WTC11 (cell line): ENCODE data around the gene ADI1. TPM values are rescaled to one million over a fixed set of nuclear protein-coding genes. Genes with fewer than 3 reads are reported as not detected.

Experiments
- ATAC-seq: fragments of 200-7000 bp; cut with Tn5 transposase; 2 replicates; pipeline ENCODE4 v1.10.0; 2021; ENCODE audit warnings: mild to moderate bottlenecking, moderate library complexity
- CTCF ChIA-PET: fragments of 300-600 bp; sonication (Branson Sonifier 250); formaldehyde crosslinking; loops from one replicate; lab custom pipeline; 2021; ENCODE audit warnings: antibody characterized with exemption; lab: Charles Lee
- POLR2A ChIA-PET: fragments of 350-600 bp; sonication (Branson Sonifier 250); formaldehyde crosslinking; loops from one replicate; lab custom pipeline; 2021; ENCODE audit warnings: antibody characterized with exemption; lab: Charles Lee
- DNase-seq: peaks from one replicate; pipeline ENCODE4 v3.0.0; 2021; ENCODE audit warnings: low spot score
- H3K27ac Mint-ChIP-seq: 2 replicates; pipeline ENCODE4 v1.8.0; 2021; ENCODE audit warnings: mixed read lengths
- H3K27me3 Mint-ChIP-seq: 2 replicates; pipeline ENCODE4 v1.8.0; 2021; ENCODE audit warnings: low read depth, mild to moderate bottlenecking, moderate library complexity, mixed read lengths
- H3K36me3 Mint-ChIP-seq: 2 replicates; pipeline ENCODE4 v1.8.0; 2021; ENCODE audit warnings: mixed read lengths
- H3K4me1 Mint-ChIP-seq: 2 replicates; pipeline ENCODE4 v1.8.0; 2022; ENCODE audit warnings: mixed read lengths
- H3K4me3 Mint-ChIP-seq: 2 replicates; pipeline ENCODE4 v1.8.0; 2021; ENCODE audit warnings: mild to moderate bottlenecking, moderate library complexity, mixed read lengths
- H3K9me3 Mint-ChIP-seq: 2 replicates; pipeline ENCODE4 v1.8.0; 2021; ENCODE audit warnings: mixed read lengths
- CREB1 ChIP-seq: sonication (generic); formaldehyde crosslinking; IDR thresholded peaks from 2 replicates; pipeline ENCODE4 v1.8.0; 2023; ENCODE audit warnings: mild to moderate bottlenecking, missing genetic modification reagents
- CREM ChIP-seq: sonication (generic); formaldehyde crosslinking; IDR thresholded peaks from 2 replicates; pipeline ENCODE4 v1.8.1; 2022; ENCODE audit warnings: mild to moderate bottlenecking, missing genetic modification reagents, moderate library complexity
- ELF4 ChIP-seq: sonication (generic); formaldehyde crosslinking; IDR thresholded peaks from 2 replicates; pipeline ENCODE4 v1.8.1; 2022; ENCODE audit warnings: low read depth, mild to moderate bottlenecking, moderate library complexity, missing genetic modification reagents
- ETV6 ChIP-seq: sonication (generic); formaldehyde crosslinking; IDR thresholded peaks from 2 replicates; pipeline ENCODE4 v1.8.1; 2022; ENCODE audit warnings: mild to moderate bottlenecking, missing genetic modification reagents
- MXD4 ChIP-seq: fragments of 250-450 bp; sonication (Bioruptor Pico); IDR thresholded peaks from 2 replicates; pipeline ENCODE4 v1.8.0; 2021; ENCODE audit warnings: mild to moderate bottlenecking, moderate library complexity, borderline replicate concordance
- NFATC4 ChIP-seq: fragments of 250-450 bp; sonication (Bioruptor Pico); IDR thresholded peaks from 2 replicates; pipeline ENCODE4 v1.9.0; 2021; ENCODE audit warnings: mild to moderate bottlenecking
- NFYB ChIP-seq: sonication (generic); formaldehyde crosslinking; conservative IDR thresholded peaks from 2 replicates; pipeline ENCODE4 v1.8.0; 2022; ENCODE audit warnings: low read depth, missing genetic modification reagents
- NR2C2 ChIP-seq: sonication (generic); formaldehyde crosslinking; IDR thresholded peaks from 2 replicates; pipeline ENCODE4 v1.8.0; 2022; ENCODE audit warnings: mild to moderate bottlenecking, missing genetic modification reagents
- NR3C1 ChIP-seq: sonication (generic); formaldehyde crosslinking; conservative IDR thresholded peaks from 2 replicates; pipeline ENCODE4 v1.8.1; 2023; ENCODE audit warnings: low read depth, mild to moderate bottlenecking, missing genetic modification reagents
- SMAD4 ChIP-seq: sonication (generic); formaldehyde crosslinking; IDR thresholded peaks from 2 replicates; pipeline ENCODE4 v1.8.0; 2022; ENCODE audit warnings: mild to moderate bottlenecking, missing genetic modification reagents
- TP53 ChIP-seq: sonication (generic); formaldehyde crosslinking; IDR thresholded peaks from 2 replicates; pipeline ENCODE4 v1.8.1; 2023; ENCODE audit warnings: mild to moderate bottlenecking, missing genetic modification reagents
- ZBTB21 ChIP-seq: sonication (generic); formaldehyde crosslinking; IDR thresholded peaks from 2 replicates; pipeline ENCODE4 v1.8.1; 2023; ENCODE audit warnings: mild to moderate bottlenecking, missing genetic modification reagents, borderline replicate concordance
- ZMAT4 ChIP-seq: fragments of 250-450 bp; sonication (Bioruptor Pico); IDR thresholded peaks from 2 replicates; pipeline ENCODE4 v1.9.0; 2021; ENCODE audit warnings: mild to moderate bottlenecking
- ZNF396 ChIP-seq: fragments of 250-450 bp; sonication (Bioruptor Pico); IDR thresholded peaks from 2 replicates; pipeline ENCODE4 v1.8.0; 2021; ENCODE audit warnings: mild to moderate bottlenecking, moderate library complexity, borderline replicate concordance
- ZNF532 ChIP-seq: fragments of 250-450 bp; sonication (Bioruptor Pico); IDR thresholded peaks from 2 replicates; pipeline ENCODE4 v1.9.0; 2021; ENCODE audit warnings: mild to moderate bottlenecking, borderline replicate concordance
- total RNA-seq: library from RNA; stranded (reverse); gene quantifications from 3 replicates; pipeline ENCODE4 v1.2.3, GENCODE V29; 2021
- TF ChIP-seq, protein P1 (sequence below): sonication (generic); formaldehyde crosslinking; conservative IDR thresholded peaks from 2 replicates; pipeline ENCODE4 v1.8.1; 2023; ENCODE audit warnings: mild to moderate bottlenecking, low read depth, missing genetic modification reagents, moderate library complexity
- TF ChIP-seq, protein P2 (sequence below): sonication (generic); formaldehyde crosslinking; IDR thresholded peaks from 2 replicates; pipeline ENCODE4 v1.8.0; 2022; ENCODE audit warnings: mild to moderate bottlenecking, missing genetic modification reagents
- TF ChIP-seq, protein P3 (sequence below): sonication (generic); formaldehyde crosslinking; IDR thresholded peaks from 2 replicates; pipeline ENCODE4 v1.8.1; 2022; ENCODE audit warnings: mild to moderate bottlenecking, moderate library complexity, missing genetic modification reagents
- TF ChIP-seq, protein P4 (sequence below): sonication (generic); formaldehyde crosslinking; IDR thresholded peaks from 2 replicates; pipeline ENCODE4 v1.8.1; 2022; ENCODE audit warnings: mild to moderate bottlenecking, missing genetic modification reagents, moderate library complexity, borderline replicate concordance

ADI1 gene
- total RNA-seq, 1 experiment from 2014 or later: 21.4 TPM

- TF ChIP-seq ELF4: no peak
- TF ChIP-seq NR3C1 (CRISPR knock-in tag): no peak
- POLR2A ChIA-PET: no interaction called here
- Mint-ChIP-seq H3K4me3 (no peak overlapping the region), H3K27me3 (no peaks in the 10 kb centered on the region; the same call in 1 of the 2 replicates), H3K36me3 (peaks cover 10% of the 10 kb centered on the region), H3K4me1 (peaks cover 26% of the 10 kb centered on the region), H3K9me3 (no peaks in the 10 kb centered on the region), H3K27ac (peak overlapping the region; percentile 32; the same call in 1 of the 2 replicates)
- ATAC-seq (no peak), DNase-seq (no peak)
- CTCF ChIA-PET: interaction anchor here (1.0 to 5.1 kb wide), 5 partner anchors 10 to 40 kb away, joined by 3 to 30 read pairs (median 5); no protein-coding TSS in a partner anchor
These were observed 56.0 kb downstream of the ADI1 start for GRCh38 chr2:3463186-3463835.

GRCh38 chr2:3462493-3463104 lies 56.7 kb downstream of the ADI1 start:
- H3K4me3 Mint-ChIP-seq: no peak overlapping the region
- H3K27me3 Mint-ChIP-seq: no peaks in the 10 kb centered on the region; the same call in 1 of the 2 replicates
- H3K9me3 Mint-ChIP-seq: no peaks in the 10 kb centered on the region
- DNase-seq (no peak), ATAC-seq (no peak)
- ChIA-PET POLR2A (no interaction called here), CTCF (interaction anchor here (0.7 to 5.1 kb wide), 8 partner anchors 8 to 190 kb away, joined by 3 to 30 read pairs (median 6); no protein-coding TSS in a partner anchor)
- H3K36me3 Mint-ChIP-seq: peaks cover 7% of the 10 kb centered on the region
- peaks cover 26% of the 10 kb centered on the region for H3K4me1 Mint-ChIP-seq
- no peak overlapping the region; the same call in 1 of the 2 replicates for H3K27ac Mint-ChIP-seq
- TF ChIP-seq NR2C2 (CRISPR knock-in tag): no peak
- no peak for TF ChIP-seq MXD4
- no peak for TF ChIP-seq ETV6 (CRISPR knock-in tag)
- TF ChIP-seq TP53 (CRISPR knock-in tag): no peak
- TF ChIP-seq CREM (CRISPR knock-in tag): no peak
- TF ChIP-seq, protein P1, sequence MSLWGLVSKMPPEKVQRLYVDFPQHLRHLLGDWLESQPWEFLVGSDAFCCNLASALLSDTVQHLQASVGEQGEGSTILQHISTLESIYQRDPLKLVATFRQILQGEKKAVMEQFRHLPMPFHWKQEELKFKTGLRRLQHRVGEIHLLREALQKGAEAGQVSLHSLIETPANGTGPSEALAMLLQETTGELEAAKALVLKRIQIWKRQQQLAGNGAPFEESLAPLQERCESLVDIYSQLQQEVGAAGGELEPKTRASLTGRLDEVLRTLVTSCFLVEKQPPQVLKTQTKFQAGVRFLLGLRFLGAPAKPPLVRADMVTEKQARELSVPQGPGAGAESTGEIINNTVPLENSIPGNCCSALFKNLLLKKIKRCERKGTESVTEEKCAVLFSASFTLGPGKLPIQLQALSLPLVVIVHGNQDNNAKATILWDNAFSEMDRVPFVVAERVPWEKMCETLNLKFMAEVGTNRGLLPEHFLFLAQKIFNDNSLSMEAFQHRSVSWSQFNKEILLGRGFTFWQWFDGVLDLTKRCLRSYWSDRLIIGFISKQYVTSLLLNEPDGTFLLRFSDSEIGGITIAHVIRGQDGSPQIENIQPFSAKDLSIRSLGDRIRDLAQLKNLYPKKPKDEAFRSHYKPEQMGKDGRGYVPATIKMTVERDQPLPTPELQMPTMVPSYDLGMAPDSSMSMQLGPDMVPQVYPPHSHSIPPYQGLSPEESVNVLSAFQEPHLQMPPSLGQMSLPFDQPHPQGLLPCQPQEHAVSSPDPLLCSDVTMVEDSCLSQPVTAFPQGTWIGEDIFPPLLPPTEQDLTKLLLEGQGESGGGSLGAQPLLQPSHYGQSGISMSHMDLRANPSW (CRISPR knock-in tag): no peak
- no peak for TF ChIP-seq SMAD4 (CRISPR knock-in tag)
- TF ChIP-seq, protein P2, sequence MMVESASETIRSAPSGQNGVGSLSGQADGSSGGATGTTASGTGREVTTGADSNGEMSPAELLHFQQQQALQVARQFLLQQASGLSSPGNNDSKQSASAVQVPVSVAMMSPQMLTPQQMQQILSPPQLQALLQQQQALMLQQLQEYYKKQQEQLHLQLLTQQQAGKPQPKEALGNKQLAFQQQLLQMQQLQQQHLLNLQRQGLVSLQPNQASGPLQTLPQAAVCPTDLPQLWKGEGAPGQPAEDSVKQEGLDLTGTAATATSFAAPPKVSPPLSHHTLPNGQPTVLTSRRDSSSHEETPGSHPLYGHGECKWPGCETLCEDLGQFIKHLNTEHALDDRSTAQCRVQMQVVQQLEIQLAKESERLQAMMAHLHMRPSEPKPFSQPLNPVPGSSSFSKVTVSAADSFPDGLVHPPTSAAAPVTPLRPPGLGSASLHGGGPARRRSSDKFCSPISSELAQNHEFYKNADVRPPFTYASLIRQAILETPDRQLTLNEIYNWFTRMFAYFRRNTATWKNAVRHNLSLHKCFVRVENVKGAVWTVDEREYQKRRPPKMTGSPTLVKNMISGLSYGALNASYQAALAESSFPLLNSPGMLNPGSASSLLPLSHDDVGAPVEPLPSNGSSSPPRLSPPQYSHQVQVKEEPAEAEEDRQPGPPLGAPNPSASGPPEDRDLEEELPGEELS (CRISPR knock-in tag): no peak
- TF ChIP-seq, protein P3, sequence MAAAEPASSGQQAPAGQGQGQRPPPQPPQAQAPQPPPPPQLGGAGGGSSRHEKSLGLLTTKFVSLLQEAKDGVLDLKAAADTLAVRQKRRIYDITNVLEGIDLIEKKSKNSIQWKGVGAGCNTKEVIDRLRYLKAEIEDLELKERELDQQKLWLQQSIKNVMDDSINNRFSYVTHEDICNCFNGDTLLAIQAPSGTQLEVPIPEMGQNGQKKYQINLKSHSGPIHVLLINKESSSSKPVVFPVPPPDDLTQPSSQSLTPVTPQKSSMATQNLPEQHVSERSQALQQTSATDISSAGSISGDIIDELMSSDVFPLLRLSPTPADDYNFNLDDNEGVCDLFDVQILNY (CRISPR knock-in tag): no peak
- no peak for TF ChIP-seq ZNF396 (CRISPR knock-in tag)
- TF ChIP-seq ZBTB21 (CRISPR knock-in tag): no peak
- TF ChIP-seq NFYB (CRISPR knock-in tag): no peak
- TF ChIP-seq ZNF532 (CRISPR knock-in tag): no peak
- no peak for TF ChIP-seq ZMAT4 (CRISPR knock-in tag)
- TF ChIP-seq, protein P4, sequence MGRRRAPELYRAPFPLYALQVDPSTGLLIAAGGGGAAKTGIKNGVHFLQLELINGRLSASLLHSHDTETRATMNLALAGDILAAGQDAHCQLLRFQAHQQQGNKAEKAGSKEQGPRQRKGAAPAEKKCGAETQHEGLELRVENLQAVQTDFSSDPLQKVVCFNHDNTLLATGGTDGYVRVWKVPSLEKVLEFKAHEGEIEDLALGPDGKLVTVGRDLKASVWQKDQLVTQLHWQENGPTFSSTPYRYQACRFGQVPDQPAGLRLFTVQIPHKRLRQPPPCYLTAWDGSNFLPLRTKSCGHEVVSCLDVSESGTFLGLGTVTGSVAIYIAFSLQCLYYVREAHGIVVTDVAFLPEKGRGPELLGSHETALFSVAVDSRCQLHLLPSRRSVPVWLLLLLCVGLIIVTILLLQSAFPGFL: no peak
- TF ChIP-seq CREB1 (CRISPR knock-in tag): no peak
- no peak for TF ChIP-seq NFATC4
- no peak for TF ChIP-seq NR3C1 (CRISPR knock-in tag)
